Activated T-cell treated with anti-CD3 and anti-CD28 coated beads for 24 hours (primary cell): ENCODE data around the gene KRTAP12-2.
"Not testable (repeated sequence)": the region's sequence is repeated elsewhere in the genome, so short reads cannot be mapped to it uniquely, and the experiment has no call there.

Source experiments
- DNase-seq: peaks from one replicate; pipeline ENCODE4 v3.0.0-alpha.2; 2020; ENCODE audit warnings: low read depth

KRTAP12-2 gene

GRCh38 chr21:44702111-44702972 is 35.6 kb upstream of the KRTAP12-2 start:
- no peak for DNase-seq

- no peak for DNase-seq
Observed at GRCh38 chr21:44701541-44701940, 34.8 kb upstream of the KRTAP12-2 start.

- no peak for DNase-seq
Observed at GRCh38 chr21:44701023-44701400, 34.3 kb upstream of the KRTAP12-2 start.

- DNase-seq, result no peak
Observed at GRCh38 chr21:44700101-44701022, 33.6 kb upstream of the KRTAP12-2 start.

GRCh38 chr21:44699502-44700001 is 32.8 kb upstream of the KRTAP12-2 start:
- no peak for DNase-seq

- DNase-seq, result no peak
Observed at GRCh38 chr21:44697811-44698734, 31.3 kb upstream of the KRTAP12-2 start.

GRCh38 chr21:44697172-44697810 is 30.6 kb upstream of the KRTAP12-2 start, which contains the start of gene KRTAP10-12:
TSS of gene KRTAP10-12 (plus strand) at chr21:44697172. CDS start at chr21:44697202, 30 bp downstream.
- not testable (repeated sequence) for DNase-seq

GRCh38 chr21:44696572-44696971 is 29.8 kb upstream of the KRTAP12-2 start:
- DNase-seq, result no peak

GRCh38 chr21:44695641-44696040 is 28.9 kb upstream of the KRTAP12-2 start:
- DNase-seq, result no peak

GRCh38 chr21:44695184-44695583 is 28.5 kb upstream of the KRTAP12-2 start:
- no peak for DNase-seq

GRCh38 chr21:44694776-44695175 is 28.0 kb upstream of the KRTAP12-2 start:
- DNase-seq, result no peak

GRCh38 chr21:44692798-44693512 is 26.2 kb upstream of the KRTAP12-2 start:
- DNase-seq, result no peak

- no peak for DNase-seq
Observed at GRCh38 chr21:44691686-44692085, 25.0 kb upstream of the KRTAP12-2 start.

- not testable (repeated sequence) for DNase-seq
Observed at GRCh38 chr21:44689740-44690139, 23.0 kb upstream of the KRTAP12-2 start.

GRCh38 chr21:44687671-44688070 is 20.9 kb upstream of the KRTAP12-2 start:
- DNase-seq, result no peak

- no peak for DNase-seq
Observed at GRCh38 chr21:44686843-44687561, 20.3 kb upstream of the KRTAP12-2 start.

GRCh38 chr21:44686000-44686781 is 19.5 kb upstream of the KRTAP12-2 start:
- no peak for DNase-seq

- DNase-seq, result not testable (repeated sequence)
Observed at GRCh38 chr21:44685050-44685449, 18.3 kb upstream of the KRTAP12-2 start.

GRCh38 chr21:44684483-44684882 is 17.8 kb upstream of the KRTAP12-2 start:
- no peak for DNase-seq
